H1 (cell line): ENCODE measurements around the gene CRX. TPM values are rescaled to one million over a fixed set of nuclear protein-coding genes. Genes with fewer than 3 reads are reported as not detected.

ENCODE experiments used
- CTCF ChIA-PET: fragments of 300-600 bp; sonication (Branson Sonifier 250); formaldehyde crosslinking; loops from one replicate; lab custom pipeline; 2021; ENCODE audit not compliant: partially characterized antibody; lab: Charles Lee
- POLR2A ChIA-PET: fragments of 300-600 bp; sonication (Branson Sonifier 250); formaldehyde crosslinking; loops from one replicate; lab custom pipeline; 2021; ENCODE audit warnings: inconsistent platforms; ENCODE audit not compliant: partially characterized antibody; lab: Charles Lee
- DNase-seq, 2 experiments: peaks; one replicate each; pipeline versions ENCODE4 v3.0.0 to v3.0.0-alpha.2; 2010 to 2022; ENCODE audit warnings: low spot score in 2 of 2, low read depth in 1 of 2, mixed read lengths in 1 of 2
- FAIRE-seq: peaks from 2 replicates; lab custom pipeline; 2011; peaks lifted over from hg19 to GRCh38; lab: Jason Lieb, UNC
- H2AFZ ChIP-seq: 2 replicates; pipeline ENCODE4 v1.8.1; 2012; ENCODE audit warnings: low read length, inconsistent platforms
- H2AK5ac ChIP-seq: 2 replicates; pipeline ENCODE4 v1.6.1; 2013; ENCODE audit warnings: low read depth, low read length
- H2BK120ac ChIP-seq: replicated peaks from 2 replicates; pipeline ENCODE3; 2013; ENCODE audit warnings: low read depth, low read length, inconsistent platforms
- H2BK12ac ChIP-seq: 2 replicates; pipeline ENCODE4 v1.6.1; 2013; ENCODE audit warnings: low read depth, low read length
- H2BK15ac ChIP-seq: 2 replicates; pipeline ENCODE4 v1.6.1; 2013; ENCODE audit warnings: low read length
- H2BK20ac ChIP-seq: 2 replicates; pipeline ENCODE4 v1.6.1; 2013; ENCODE audit warnings: low read length
- H2BK5ac ChIP-seq: 2 replicates; pipeline ENCODE4 v1.6.1; 2013; ENCODE audit warnings: low read depth, low read length
- H3K14ac ChIP-seq: 2 replicates; pipeline ENCODE4 v1.6.1; 2013; ENCODE audit warnings: inconsistent platforms; ENCODE audit not compliant: insufficient read length
- H3K18ac ChIP-seq: 2 replicates; pipeline ENCODE4 v1.6.1; 2013; ENCODE audit warnings: low read length; ENCODE audit errors: extremely low read depth
- H3K23ac ChIP-seq: 2 replicates; pipeline ENCODE4 v1.6.1; 2013; ENCODE audit warnings: inconsistent platforms; ENCODE audit not compliant: insufficient read length
- H3K23me2 ChIP-seq: 2 replicates; pipeline ENCODE4 v1.6.1; 2013; ENCODE audit warnings: low read depth, low read length
- H3K27ac ChIP-seq: 2 replicates; pipeline ENCODE4 v1.6.1; 2011; ENCODE audit warnings: low read depth, low read length, inconsistent platforms
- H3K27me3 ChIP-seq, 4 experiments: replicated peaks in 1 of 4; 1 replicate in 1 of 4; 2 replicates in 3 of 4; pipeline versions ENCODE4 v1.6.1 to v1.8.1; 2011 to 2013; ENCODE audit warnings: low read length in 3 of 4, mild to moderate bottlenecking in 3 of 4, inconsistent platforms in 2 of 4, mixed read lengths in 2 of 4, moderate library complexity in 1 of 4; ENCODE audit not compliant: control insufficient read depth in 3 of 4, insufficient read depth in 3 of 4; ENCODE audit errors: extremely low read depth in 1 of 4
- H3K36me3 ChIP-seq, 4 experiments: 2 replicates each; pipeline versions ENCODE4 v1.6.1 to v1.8.1; 2011 to 2013; ENCODE audit warnings: mild to moderate bottlenecking in 4 of 4, low read length in 3 of 4, moderate library complexity in 2 of 4, control low read depth in 1 of 4, inconsistent platforms in 1 of 4; ENCODE audit not compliant: insufficient read depth in 4 of 4, control insufficient read depth in 2 of 4
- H3K4ac ChIP-seq: replicated peaks from 2 replicates; pipeline ENCODE3; 2013; ENCODE audit warnings: low read length, low read depth, mixed read lengths, inconsistent platforms; ENCODE audit not compliant: insufficient read length
- H3K4me1 ChIP-seq, 4 experiments: replicated peaks in 1 of 4; 1 replicate in 1 of 4; 2 replicates in 3 of 4; pipeline versions ENCODE4 v1.6.1 to v1.8.1; 2011 to 2013; ENCODE audit warnings: low read length in 3 of 4, inconsistent platforms in 2 of 4, mixed read lengths in 1 of 4; ENCODE audit not compliant: insufficient read depth in 4 of 4, control insufficient read depth in 3 of 4
- H3K4me2 ChIP-seq, 2 experiments: 2 replicates each; pipeline versions ENCODE4 v1.6.1 to v1.8.1; 2011 to 2013; ENCODE audit warnings: low read depth in 2 of 2, low read length in 2 of 2, control low read depth in 1 of 2, inconsistent platforms in 1 of 2, mild to moderate bottlenecking in 1 of 2; ENCODE audit not compliant: insufficient read depth in 1 of 2
- H3K4me3 ChIP-seq, 4 experiments: fragments of 200-600, 300-600 bp in 1 of 4; sonication (generic), shearing (Covaris generic), sonication (Bioruptor Twin) in 1 of 4; 2 replicates each; pipeline versions ENCODE4 v1.5.1 to v1.8.1; 2011 to 2016; ENCODE audit warnings: low read length in 4 of 4, low read depth in 3 of 4, control low read depth in 2 of 4, inconsistent platforms in 2 of 4, mild to moderate bottlenecking in 2 of 4, mixed read lengths in 1 of 4, moderate library complexity in 1 of 4; ENCODE audit not compliant: insufficient read depth in 2 of 4; ENCODE audit errors: extremely low read depth in 1 of 4
- H3K56ac ChIP-seq: replicated peaks from 2 replicates; pipeline ENCODE3; 2013; ENCODE audit warnings: low read depth, mild to moderate bottlenecking, mixed read lengths, low read length, inconsistent platforms; ENCODE audit not compliant: insufficient read length
- H3K79me1 ChIP-seq: 2 replicates; pipeline ENCODE4 v1.6.1; 2013; ENCODE audit warnings: low read depth, low read length, control low read depth
- H3K79me2 ChIP-seq, 2 experiments: 2 replicates each; pipeline versions ENCODE4 v1.6.1 to v1.8.1; 2012 to 2013; ENCODE audit warnings: low read length in 2 of 2, mild to moderate bottlenecking in 2 of 2, inconsistent platforms in 1 of 2; ENCODE audit not compliant: insufficient read depth in 2 of 2, control insufficient read depth in 1 of 2
- H3K9ac ChIP-seq, 4 experiments: replicated peaks in 1 of 4; 1 replicate in 1 of 4; 2 replicates in 3 of 4; pipeline versions ENCODE4 v1.6.1 to v1.8.1; 2011 to 2013; ENCODE audit warnings: low read depth in 3 of 4, low read length in 3 of 4, control low read depth in 2 of 4, mild to moderate bottlenecking in 2 of 4, moderate library complexity in 2 of 4, inconsistent platforms in 1 of 4; ENCODE audit errors: extremely low read depth in 1 of 4
- H3K9me3 ChIP-seq, 2 experiments: 2 replicates each; pipeline versions ENCODE4 v1.6.1 to v1.8.1; 2012 to 2013; ENCODE audit warnings: mild to moderate bottlenecking in 2 of 2, moderate library complexity in 2 of 2, control low read depth in 1 of 2, inconsistent platforms in 1 of 2, low read depth in 1 of 2, low read length in 1 of 2, mixed read lengths in 1 of 2; ENCODE audit not compliant: insufficient read depth in 2 of 2
- H4K20me1 ChIP-seq, 2 experiments: replicated peaks in 1 of 2; 2 replicates each; pipeline versions ENCODE3 to v1.8.1; 2011 to 2013; ENCODE audit warnings: inconsistent platforms in 2 of 2, low read length in 2 of 2, mild to moderate bottlenecking in 1 of 2; ENCODE audit not compliant: insufficient read depth in 2 of 2, control insufficient read depth in 1 of 2
- H4K5ac ChIP-seq: 2 replicates; pipeline ENCODE4 v1.6.1; 2013; ENCODE audit warnings: low read length, low read depth, mixed read lengths, inconsistent platforms; ENCODE audit not compliant: insufficient read length
- H4K8ac ChIP-seq: 2 replicates; pipeline ENCODE4 v1.8.0; 2013; ENCODE audit warnings: mild to moderate bottlenecking, moderate library complexity, low read length, inconsistent platforms; ENCODE audit not compliant: insufficient read depth; ENCODE audit errors: extremely low read depth
- H4K91ac ChIP-seq: replicated peaks from 2 replicates; pipeline ENCODE3; 2013; ENCODE audit warnings: low read length, mixed read lengths, inconsistent platforms; ENCODE audit not compliant: insufficient read length
- BRCA1 ChIP-seq: IDR thresholded peaks from 2 replicates; pipeline ENCODE4 v1.6.1; 2012; ENCODE audit warnings: low read depth, low read length, improper control_type of control experiment
- CHD1 ChIP-seq: IDR thresholded peaks from 2 replicates; pipeline ENCODE4 v1.6.1; 2012; ENCODE audit warnings: low read depth, low read length, improper control_type of control experiment
- CHD2 ChIP-seq: IDR thresholded peaks from 2 replicates; pipeline ENCODE4 v1.6.1; 2012; ENCODE audit warnings: low read length, improper control_type of control experiment
- EP300 ChIP-seq, 2 experiments: IDR thresholded peaks; 1 replicate in 1 of 2; 2 replicates in 1 of 2; pipeline ENCODE4 v1.6.1; 2011 to 2012; ENCODE audit warnings: low read depth in 2 of 2, low read length in 2 of 2, mild to moderate bottlenecking in 2 of 2, borderline replicate concordance in 1 of 2, inconsistent platforms in 1 of 2, moderate library complexity in 1 of 2
- HDAC6 ChIP-seq: IDR thresholded peaks from one replicate; pipeline ENCODE4 v1.7.1; 2012; ENCODE audit warnings: low read depth, mild to moderate bottlenecking, inconsistent platforms, low read length, moderate library complexity
- PHF8 ChIP-seq: fragments of 200-600 bp; sonication (generic); conservative IDR thresholded peaks from 2 replicates; pipeline ENCODE4 v1.7.1; 2012; ENCODE audit warnings: low read depth, mild to moderate bottlenecking, inconsistent platforms, low read length, moderate library complexity
- SIN3A ChIP-seq, 2 experiments: IDR thresholded peaks in 1 of 2; conservative IDR thresholded peaks in 1 of 2; 2 replicates each; pipeline ENCODE4 v1.6.1; 2011 to 2012; ENCODE audit warnings: low read length in 2 of 2, improper control_type of control experiment in 1 of 2, low read depth in 1 of 2, mild to moderate bottlenecking in 1 of 2
- SP1 ChIP-seq: IDR thresholded peaks from 2 replicates; pipeline ENCODE4 v1.6.1; 2011; ENCODE audit warnings: low read depth, low read length
- SUZ12 ChIP-seq: fragments of 200-600 bp; sonication (generic); IDR thresholded peaks from 2 replicates; pipeline ENCODE4 v1.6.1; 2012; ENCODE audit warnings: mild to moderate bottlenecking, inconsistent platforms, low read length, moderate library complexity, mixed read lengths
- TBP ChIP-seq: IDR thresholded peaks from 2 replicates; pipeline ENCODE4 v1.6.1; 2011; ENCODE audit warnings: low read depth, low read length, improper control_type of control experiment
- ZNF274 ChIP-seq: IDR thresholded peaks from 2 replicates; pipeline ENCODE4 v1.7.0; 2012; ENCODE audit warnings: low read length, borderline replicate concordance; ENCODE audit errors: extremely low read depth
- WGBS, 2 experiments: shearing (Covaris generic) in 1 of 2; methylation state at CpG; one replicate each; pipeline versions ENCODE4 v1.1.6 to v1.1.7; 2013 to 2015; ENCODE audit warnings: low lambda C conversion rate in 2 of 2, mixed read lengths in 2 of 2, inconsistent platforms in 1 of 2, low coverage in 1 of 2, missing lambda C conversion rate in 1 of 2; ENCODE audit not compliant: insufficient replicate concordance in 2 of 2, insufficient coverage in 1 of 2, insufficient read length in 1 of 2; ENCODE audit errors: extremely low coverage in 1 of 2, missing lambda C conversion rate in 1 of 2; 5-methylcytosine and 5-hydroxymethylcytosine counted together
- polyA plus RNA-seq, 7 experiments: library from polyadenylated mRNA; depleted of rRNA in 3 of 7; stranded (reverse) in 5 of 7; unstranded in 2 of 7; fragments of >200 nt in 5 of 7; fragments of 200-250 nt in 2 of 7; gene quantifications; 1 replicate in 5 of 7; 2 replicates in 1 of 7; 4 replicates in 1 of 7; pipeline versions ENCODE4 v1.2.1 to v1.2.3, GENCODE V29; 2011 to 2013; ENCODE audit warnings: missing spikeins in 2 of 7, mixed read lengths in 2 of 7
- total RNA-seq: library from RNA; stranded (reverse); fragmentation: NEBNext Ultra II Directional; extraction: Animal tissue kit (Norgen Biotek cat#: 25700); gene quantifications from 2 replicates; pipeline ENCODE4 v1.2.1, GENCODE V29; 2021

The CRX gene
- total and polyA plus RNA-seq, 2 of the 8 experiments (the other 6 are each of a cell fraction or from before 2014, with no cell fraction given), result 0.08 TPM; not detected in 1

GRCh38 chr19:47802521-47803043 is 19.2 kb upstream of the CRX start:
- no peaks in the 10 kb centered on the region for H3K79me2 ChIP-seq
- H3K4me1 ChIP-seq, result no peaks in the 10 kb centered on the region
- H2BK15ac ChIP-seq, result no peak overlapping the region
- no peak overlapping the region for H3K56ac ChIP-seq
- no peaks in the 10 kb centered on the region for H3K79me1 ChIP-seq
- H4K91ac ChIP-seq, result no peak overlapping the region
- H3K9me3 ChIP-seq, result no peaks in the 10 kb centered on the region
- H3K36me3 ChIP-seq, result no peaks in the 10 kb centered on the region
- no peak overlapping the region for H3K4me2 ChIP-seq
- H3K9ac ChIP-seq, result peak overlapping the region in 2 of 4 experiments; percentile 8 to 40; a peak in 3 of 7 replicates
- no peak for FAIRE-seq
- H2BK120ac ChIP-seq, result no peak overlapping the region
- H2AK5ac ChIP-seq, result no peak overlapping the region
- DNase-seq, result no peak
- no peak overlapping the region for H3K4me3 ChIP-seq
- 93% methylated on average over 9 of the region's 25 CpGs; no CpG with 5 or more reads in 1 of the 2 experiments for WGBS, 2 experiments
- H3K27me3 ChIP-seq, result no peaks in the 10 kb centered on the region
- H3K4ac ChIP-seq, result no peak overlapping the region
- H3K27ac ChIP-seq, result no peak overlapping the region
- H3K23me2 ChIP-seq, result no peaks in the 10 kb centered on the region
- H3K14ac ChIP-seq, result no peak overlapping the region
- no peak overlapping the region for H2BK20ac ChIP-seq
- peak overlapping the region; percentile 91; the same call in 1 of the 2 replicates for H4K8ac ChIP-seq
- no peak overlapping the region for H4K5ac ChIP-seq
- ChIA-PET POLR2A (no interaction called here), CTCF (no interaction called here)
- H3K23ac ChIP-seq, result no peak overlapping the region
- no peaks in the 10 kb centered on the region for H4K20me1 ChIP-seq
- H2BK5ac ChIP-seq, result no peak overlapping the region; the same call in 1 of the 2 replicates
- peak overlapping the region; percentile 27; the same call in 1 of the 2 replicates for H2AFZ ChIP-seq
- no peak overlapping the region for H3K18ac ChIP-seq
- H2BK12ac ChIP-seq, result no peak overlapping the region
- TF ChIP-seq CHD2, result no peak
- TF ChIP-seq ZNF274, result no peak
- no peak for TF ChIP-seq SUZ12
- TF ChIP-seq HDAC6, result no peak
- no peak for TF ChIP-seq CHD1
- no peak for TF ChIP-seq SP1
- no peak for TF ChIP-seq PHF8
- TF ChIP-seq SIN3A (conservative IDR thresholded peaks at IDR 0.05 in 1 of 2, IDR thresholded peaks at IDR 0.05 in 1 of 2; ENCODE audit: low read depth in 1 of 2, low read length in 2 of 2), result no peak
- TF ChIP-seq BRCA1, result no peak
- TF ChIP-seq EP300 (IDR thresholded peaks at IDR 0.05; ENCODE audit: borderline replicate concordance in 1 of 2, low read depth in 2 of 2, low read length in 2 of 2), result no peak
- no peak for TF ChIP-seq TBP
